ENCODE measurements around the gene TM4SF4. TPM values are rescaled to one million over a fixed set of nuclear protein-coding genes. Genes with fewer than 3 reads are reported as not detected.

Gene TM4SF4
- total RNA-seq, 1 donor, result under 0.01 TPM

GRCh38 chr3:149495581-149496125 is 21.2 kb downstream of the TM4SF4 start:
- no peak for TF ChIP-seq CTCF (IDR thresholded peaks at IDR 0.05; ENCODE audit: insufficient read depth, low read depth, low read length)
- DNase-seq (ENCODE audit: low read depth), result no peak
- H3K4me3 ChIP-seq (ENCODE audit: low read depth, low read length), result no peak overlapping the region

GRCh38 chr3:149496891-149497290 is 22.4 kb downstream of the TM4SF4 start:
- no peak for TF ChIP-seq CTCF (IDR thresholded peaks at IDR 0.05; ENCODE audit: insufficient read depth, low read depth, low read length)
- no peak overlapping the region for H3K4me3 ChIP-seq (ENCODE audit: low read depth, low read length)
- DNase-seq (ENCODE audit: low read depth), result no peak

- no peak for DNase-seq (ENCODE audit: low read depth)
- H3K4me3 ChIP-seq (ENCODE audit: low read depth, low read length), result no peak overlapping the region
- TF ChIP-seq CTCF (IDR thresholded peaks at IDR 0.05; ENCODE audit: insufficient read depth, low read depth, low read length), result no peak
These were observed 23.6 kb downstream of the TM4SF4 start for GRCh38 chr3:149497966-149498670.

GRCh38 chr3:149501524-149501923 is 27.0 kb downstream of the TM4SF4 start:
- DNase-seq (ENCODE audit: low read depth), result peak; percentile 20
- no peak overlapping the region for H3K4me3 ChIP-seq (ENCODE audit: low read depth, low read length)
- TF ChIP-seq CTCF (IDR thresholded peaks at IDR 0.05; ENCODE audit: insufficient read depth, low read depth, low read length), result no peak

- no peak for DNase-seq (ENCODE audit: low read depth)
- no peak overlapping the region for H3K4me3 ChIP-seq (ENCODE audit: low read depth, low read length)
- no peak for TF ChIP-seq CTCF (IDR thresholded peaks at IDR 0.05; ENCODE audit: insufficient read depth, low read depth, low read length)
These were observed 27.9 kb downstream of the TM4SF4 start for GRCh38 chr3:149502438-149502837.

- peak; percentile 34 for DNase-seq (ENCODE audit: low read depth)
- H3K4me3 ChIP-seq (ENCODE audit: low read depth, low read length), result no peak overlapping the region
- TF ChIP-seq CTCF (IDR thresholded peaks at IDR 0.05; ENCODE audit: insufficient read depth, low read depth, low read length), result no peak
These were observed 32.0 kb downstream of the TM4SF4 start for GRCh38 chr3:149506540-149506939.

Measured in fibroblast of villous mesenchyme (primary cell).